GM08714 (cell line): Measurements from ENCODE around the gene PRR33.

Experiments used
- H3K4me3 ChIP-seq: fragments of 200-500 bp; sonication (Bioruptor generic); 2 replicates; pipeline ENCODE4 v1.5.1; 2014; ENCODE audit warnings: mild to moderate bottlenecking, low read length, inconsistent platforms
- ZNF274 ChIP-seq: IDR thresholded peaks from 2 replicates; pipeline ENCODE4 v1.6.1; 2012; ENCODE audit warnings: mild to moderate bottlenecking, low read depth, low read length

The PRR33 gene

DNA sequence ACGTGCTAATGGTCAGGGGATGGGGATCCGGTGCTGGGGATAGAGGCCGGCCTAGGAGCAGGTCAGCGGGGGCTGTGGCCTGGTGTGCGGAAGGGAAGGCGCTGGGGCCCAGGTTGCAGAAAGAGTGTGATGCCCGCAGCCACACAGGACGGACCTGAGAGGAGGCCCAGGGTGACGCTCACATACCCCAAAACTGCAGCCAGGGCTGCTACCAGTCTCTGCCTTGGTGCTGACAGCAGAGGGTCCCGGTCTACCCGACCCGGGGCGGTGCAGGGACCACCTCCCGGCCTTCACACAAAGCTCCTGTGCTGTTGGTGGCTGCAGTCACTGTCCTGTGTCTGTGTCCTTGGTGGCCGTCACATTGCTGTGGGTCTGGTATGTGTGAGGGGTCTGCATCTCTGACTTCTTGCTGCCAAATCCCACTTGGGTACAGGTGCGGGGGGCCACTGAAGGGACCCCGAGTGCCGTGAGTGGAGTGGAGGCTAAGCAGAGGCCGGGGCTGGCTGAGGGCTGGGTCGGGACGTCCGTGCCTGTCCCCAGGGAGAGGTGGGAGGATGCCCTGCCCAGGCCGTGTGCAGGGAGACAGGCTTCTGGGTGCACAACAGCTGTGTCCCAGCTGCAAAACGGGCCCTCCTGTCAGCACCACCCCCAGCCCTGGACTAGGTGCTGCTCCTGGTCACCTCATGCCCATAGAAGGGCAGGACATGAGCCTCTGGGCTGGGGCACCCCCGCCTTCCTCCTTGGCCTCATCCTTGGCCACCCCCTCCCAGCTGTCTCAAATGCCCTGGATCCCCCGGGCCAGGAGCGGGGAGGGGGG, 37.4 kb downstream of the PRR33 start:
- peak overlapping the region; percentile 77; the same call in 1 of the 2 replicates for H3K4me3 ChIP-seq
- no peak for TF ChIP-seq ZNF274

DNA sequence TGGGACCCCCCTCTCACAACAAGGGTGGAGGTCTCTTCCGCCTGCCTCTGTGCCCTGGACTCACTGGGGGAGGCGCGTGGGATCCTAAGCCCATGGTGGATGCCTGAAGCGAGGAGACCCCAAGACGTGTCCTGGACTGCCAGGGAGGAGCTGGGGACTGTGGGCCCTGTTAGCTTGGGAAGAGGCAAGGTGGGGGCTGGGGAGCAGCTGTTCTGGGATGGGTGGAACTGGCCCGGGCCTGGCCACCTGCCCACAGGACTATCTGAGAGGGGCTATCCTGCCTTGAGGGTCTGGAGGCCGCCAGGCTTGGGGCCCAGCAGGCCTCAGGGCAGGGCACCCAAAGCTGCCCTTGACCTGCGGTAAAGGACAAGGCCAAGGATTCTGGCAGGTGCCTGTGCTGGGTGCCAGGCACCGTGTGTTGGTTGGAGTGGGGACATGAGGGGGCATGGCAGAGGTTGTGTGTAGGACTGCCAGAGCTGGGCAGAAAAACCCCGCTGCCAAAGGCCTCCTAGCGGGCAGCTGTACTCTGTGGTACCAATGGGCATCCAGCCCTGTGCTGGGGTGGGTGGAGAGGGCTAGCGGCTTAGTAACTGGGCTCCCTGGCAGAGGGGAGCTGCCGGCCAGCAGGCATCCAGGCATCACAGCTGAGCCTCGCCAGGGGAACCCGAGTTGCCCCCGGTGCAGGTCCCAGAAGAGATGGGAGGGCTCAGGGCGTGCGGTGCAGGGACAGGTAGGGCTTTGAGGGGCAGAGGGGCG, 38.1 kb downstream of the PRR33 start:
- no peak for TF ChIP-seq ZNF274
- peak overlapping the region; percentile 77 for H3K4me3 ChIP-seq

DNA sequence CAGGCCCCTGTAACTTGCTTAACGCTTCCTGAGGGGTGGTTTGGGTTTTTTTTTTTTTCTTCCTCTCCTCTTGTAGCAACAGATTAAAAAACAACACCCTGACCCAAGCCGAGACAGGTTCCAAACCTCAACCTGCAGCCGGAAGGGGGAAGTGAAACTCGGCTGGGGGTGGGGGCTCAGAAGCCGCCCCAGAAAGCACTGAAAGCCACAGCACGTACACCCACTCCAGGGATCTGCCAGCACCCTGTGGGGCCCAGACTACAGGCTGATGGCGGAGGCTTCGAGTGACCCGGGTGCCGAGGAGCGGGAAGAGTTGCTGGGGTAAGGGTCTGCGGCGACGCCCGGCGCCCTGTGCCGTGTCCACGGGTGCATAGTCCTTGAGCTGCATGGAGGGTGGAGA, 38.8 kb downstream of the PRR33 start, which contains the start of gene LSP1:
LSP1 (plus strand) TSS at position 208 of the 400 bp plus-strand sequence; CDS start at position 269, 61 bp downstream.
- H3K4me3 ChIP-seq = peak within 1 kb of the TSS; percentile 77
- no peak for TF ChIP-seq ZNF274

DNA sequence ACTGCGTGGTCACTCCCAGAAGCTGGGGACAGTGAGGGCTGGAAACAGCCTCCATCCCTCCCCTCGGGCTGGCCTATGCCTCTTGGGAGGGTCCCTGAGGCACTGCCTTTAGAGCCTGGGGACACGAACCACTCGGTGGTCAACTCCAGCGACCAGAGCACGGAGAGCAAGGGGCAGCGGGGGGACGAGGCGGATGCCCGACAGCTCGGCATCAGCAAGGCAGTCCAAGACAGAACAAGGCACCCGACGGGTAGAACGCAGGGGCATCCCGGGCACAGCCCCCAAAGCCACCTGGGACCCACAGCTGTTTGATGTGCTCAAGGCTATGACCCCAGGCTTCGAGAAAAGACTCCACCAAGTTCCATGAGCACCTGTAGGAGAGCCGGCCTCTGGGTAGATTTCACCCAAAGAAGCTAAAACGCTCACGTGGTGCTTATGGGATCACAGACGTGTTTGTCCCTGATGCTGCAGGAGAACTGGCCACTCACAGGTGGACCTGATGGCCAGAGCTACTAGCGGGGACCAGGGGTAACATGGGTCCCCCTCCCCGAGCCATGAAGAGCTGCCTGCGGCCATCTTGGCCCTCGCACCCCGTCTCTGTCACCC, 39.3 kb downstream of the PRR33 start:
- no peak overlapping the region; the same call in 1 of the 2 replicates for H3K4me3 ChIP-seq
- TF ChIP-seq ZNF274 = no peak

DNA sequence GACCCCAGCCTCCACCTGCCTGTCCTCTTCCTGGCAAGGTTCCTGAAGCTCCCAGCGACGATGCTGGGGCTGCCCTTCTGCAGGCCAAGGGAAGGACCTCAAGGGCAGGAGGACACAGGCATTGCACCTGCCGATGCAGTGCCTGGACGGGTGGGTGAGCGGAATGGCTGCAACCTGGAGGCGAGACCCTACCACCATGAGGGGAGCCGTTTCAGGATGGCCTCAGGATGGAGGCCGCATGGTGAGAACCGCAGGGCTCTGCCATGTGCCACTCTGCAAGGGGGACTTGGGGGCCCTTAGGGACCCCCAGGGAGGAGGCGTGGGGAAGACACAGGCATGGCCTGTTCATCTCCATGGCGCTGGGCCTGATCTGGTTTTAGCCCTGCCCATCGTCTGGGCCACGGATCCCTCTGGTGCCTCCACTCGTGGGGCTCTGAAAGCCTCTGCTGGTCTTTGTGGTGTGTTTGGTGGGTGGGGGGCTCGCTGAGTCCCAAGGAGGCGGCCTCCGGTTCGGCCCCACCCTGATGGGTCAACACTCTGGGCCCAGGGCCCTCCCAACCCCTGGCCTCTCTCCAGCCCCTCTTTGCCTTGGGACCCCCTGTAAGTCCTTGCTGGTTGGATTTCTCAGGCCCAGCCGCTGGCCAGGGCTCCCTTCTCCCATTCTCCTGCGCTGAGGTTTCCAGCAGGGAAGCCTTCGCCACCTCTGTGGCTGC, 40.1 kb downstream of the PRR33 start:
- TF ChIP-seq ZNF274 = no peak
- H3K4me3 ChIP-seq = no peak overlapping the region; the same call in 1 of the 2 replicates

DNA sequence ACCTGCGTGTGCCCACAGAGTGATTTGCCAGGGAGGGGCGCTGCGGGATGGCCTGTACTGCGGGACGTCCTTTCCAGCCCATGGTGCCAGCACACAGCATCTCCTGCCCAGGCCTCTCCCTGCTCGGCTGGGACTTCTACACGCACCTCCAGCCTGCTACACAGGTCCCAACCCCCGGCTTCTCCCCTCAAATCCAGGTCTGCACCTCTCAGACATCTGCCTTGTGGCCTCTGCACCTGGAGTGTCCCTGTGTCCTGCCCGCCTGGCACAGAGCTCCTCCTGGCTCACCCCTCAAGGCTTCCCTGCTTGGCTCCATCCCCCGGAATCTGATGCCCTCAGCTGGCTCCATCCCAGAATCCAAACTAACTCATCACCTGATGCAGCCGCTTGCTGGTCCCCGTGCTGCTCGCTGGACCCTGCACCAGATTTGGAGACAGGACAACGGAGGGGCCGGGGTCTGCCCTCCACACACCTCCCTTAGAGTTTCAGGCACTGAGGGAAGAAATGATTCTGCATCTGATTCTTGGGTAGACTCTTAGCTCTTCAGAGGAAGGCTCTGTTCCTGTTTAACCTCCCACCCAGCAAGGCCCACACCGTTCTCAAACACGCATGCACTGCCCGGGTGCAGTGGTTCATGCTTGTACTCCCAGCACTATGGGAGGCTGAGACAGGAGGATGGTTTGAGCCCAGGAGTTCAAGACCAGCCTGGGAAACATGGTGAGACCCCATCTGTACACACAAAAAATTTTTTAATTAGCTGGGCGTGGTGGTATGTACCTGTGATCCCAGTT, 42.9 kb downstream of the PRR33 start:
- no peak overlapping the region for H3K4me3 ChIP-seq
- TF ChIP-seq ZNF274 = no peak

DNA sequence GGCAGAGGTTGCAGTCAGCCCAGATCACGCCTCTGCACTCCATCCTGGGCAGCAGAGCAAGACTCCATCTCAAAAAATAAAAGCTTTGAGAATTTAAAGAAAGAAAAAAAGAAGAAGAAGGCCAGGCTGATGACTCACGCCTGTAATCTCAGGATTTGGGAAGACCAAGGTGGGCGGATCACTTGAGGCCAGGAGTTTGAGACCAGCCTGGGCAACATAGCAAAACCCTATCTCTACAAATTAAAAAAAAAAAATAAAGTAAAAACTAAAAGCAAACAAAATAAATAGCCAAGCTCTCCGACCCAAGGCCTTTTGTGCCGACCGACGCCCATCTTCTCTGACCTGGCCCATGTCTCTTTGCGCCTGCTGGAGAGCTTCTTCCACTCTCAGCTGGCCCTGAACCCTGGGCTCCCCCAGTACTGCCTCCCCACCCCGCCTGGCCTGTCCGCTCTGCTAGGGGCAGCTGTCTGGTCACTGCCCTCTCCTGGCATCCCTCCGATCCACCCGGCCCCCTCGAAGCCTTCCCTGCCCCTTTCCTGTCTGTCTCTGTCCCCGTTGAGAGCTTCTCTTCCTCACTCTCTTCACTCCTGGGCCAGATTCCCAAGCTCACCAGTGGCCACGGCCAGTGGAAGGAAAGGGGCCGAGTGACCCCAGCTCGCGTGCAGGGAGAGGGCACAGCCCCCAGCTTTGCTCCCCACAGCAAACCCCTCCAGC, 43.6 kb downstream of the PRR33 start:
- TF ChIP-seq ZNF274 = no peak
- H3K4me3 ChIP-seq = no peak overlapping the region

DNA sequence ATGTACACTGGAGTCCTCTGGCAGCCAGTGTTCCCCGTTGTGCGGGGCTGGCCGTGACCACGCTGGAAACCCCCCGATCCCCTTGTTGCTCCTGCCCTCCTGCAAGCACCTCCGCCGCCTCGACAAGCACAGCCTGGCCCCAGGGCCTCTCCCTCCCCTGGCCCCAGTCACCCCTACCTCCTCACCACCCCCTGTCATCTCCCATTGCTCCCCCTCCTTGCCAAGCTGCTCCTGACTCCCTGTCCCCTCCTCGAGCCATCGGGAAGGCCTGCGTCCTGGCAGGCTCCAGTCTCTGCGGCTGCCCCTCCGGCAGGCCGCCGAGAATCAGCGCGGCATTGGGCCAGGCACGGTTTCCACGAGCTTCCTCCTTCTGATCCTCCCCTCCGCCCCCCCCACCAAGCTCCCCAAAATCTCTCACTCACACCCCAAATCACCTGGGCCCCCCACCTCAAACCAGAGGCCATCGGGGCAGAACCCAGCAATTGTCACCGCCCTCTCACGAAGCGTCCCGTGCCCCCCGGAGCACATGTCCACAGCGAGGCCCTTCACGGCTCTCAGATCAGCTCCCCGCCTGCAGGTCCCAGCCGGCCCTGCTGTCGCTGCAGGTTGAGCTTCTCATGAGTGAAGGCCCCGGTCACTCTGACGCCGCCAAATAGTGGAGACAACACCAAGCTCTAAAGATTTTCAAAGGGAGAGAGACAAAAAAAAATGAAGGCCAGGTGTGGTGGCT, 44.5 kb downstream of the PRR33 start:
- H3K4me3 ChIP-seq = no peak overlapping the region
- no peak for TF ChIP-seq ZNF274

DNA sequence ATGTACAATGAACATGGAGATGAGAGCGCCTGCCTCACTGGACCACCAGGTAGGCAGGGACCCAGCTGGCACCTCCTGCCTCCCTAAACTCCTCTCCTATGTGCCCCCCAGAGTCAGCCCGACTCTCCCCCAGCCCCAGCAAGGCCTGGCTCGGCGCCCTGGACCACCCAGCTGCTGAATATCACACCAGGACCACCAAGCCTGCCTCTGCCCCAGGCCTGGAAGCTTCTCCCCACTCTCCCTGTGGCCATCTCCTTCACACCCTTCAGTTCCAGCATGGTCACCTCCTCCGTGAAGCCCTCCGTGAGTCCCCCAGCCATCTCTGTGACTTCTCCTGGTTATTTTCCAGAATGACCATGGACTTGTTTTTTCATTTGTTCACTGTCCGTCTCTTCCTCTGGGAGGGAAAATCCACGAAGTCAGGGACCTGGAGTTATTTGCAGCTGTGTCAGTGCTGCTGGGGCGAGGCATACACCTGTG, 45.2 kb downstream of the PRR33 start:
- H3K4me3 ChIP-seq = no peak overlapping the region
- TF ChIP-seq ZNF274 = no peak

DNA sequence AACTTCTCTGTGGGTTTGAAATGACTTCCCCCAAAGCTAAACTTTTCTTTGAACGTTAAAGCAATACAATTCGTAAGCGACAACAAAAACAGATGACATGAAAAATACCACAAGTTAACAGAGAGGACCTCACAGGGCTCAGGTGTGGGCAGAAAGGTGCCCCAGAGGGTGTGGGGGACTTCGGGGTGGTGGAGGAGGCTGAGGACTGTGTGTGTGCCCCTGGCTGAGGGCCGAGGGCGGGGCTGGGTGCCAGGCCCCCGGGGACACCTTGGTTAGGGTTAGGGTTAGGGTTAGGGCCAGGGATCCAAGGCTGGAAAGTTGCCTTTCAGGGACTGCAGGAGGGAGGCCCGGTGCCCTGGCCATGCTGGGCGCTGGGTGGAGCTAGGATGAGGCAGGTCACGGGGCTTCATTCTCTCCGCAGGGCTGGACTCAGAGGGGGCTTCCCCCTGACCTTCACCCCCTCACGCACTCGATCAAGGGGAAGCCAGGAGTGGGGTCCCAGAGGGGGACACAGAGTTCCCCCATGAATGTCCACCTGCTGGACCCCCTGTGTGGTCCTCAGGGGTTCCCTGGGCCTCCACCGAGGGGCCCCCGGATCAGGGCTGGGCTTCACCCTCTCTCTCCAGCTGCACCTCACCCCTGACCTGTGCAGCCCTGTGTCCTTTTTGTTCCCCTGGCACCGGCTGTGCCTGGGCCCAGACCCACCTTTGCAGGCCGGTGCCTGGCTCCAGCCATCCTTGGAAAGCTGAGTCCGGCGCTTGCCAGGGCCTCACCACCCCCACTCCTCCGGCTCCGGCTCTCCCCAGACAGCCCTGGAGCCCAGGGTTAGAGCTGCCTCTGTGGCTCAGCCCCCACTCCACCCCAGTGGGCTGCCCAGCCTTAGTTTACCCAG, 45.9 kb downstream of the PRR33 start:
- H3K4me3 ChIP-seq = no peak overlapping the region
- TF ChIP-seq ZNF274 = no peak

DNA sequence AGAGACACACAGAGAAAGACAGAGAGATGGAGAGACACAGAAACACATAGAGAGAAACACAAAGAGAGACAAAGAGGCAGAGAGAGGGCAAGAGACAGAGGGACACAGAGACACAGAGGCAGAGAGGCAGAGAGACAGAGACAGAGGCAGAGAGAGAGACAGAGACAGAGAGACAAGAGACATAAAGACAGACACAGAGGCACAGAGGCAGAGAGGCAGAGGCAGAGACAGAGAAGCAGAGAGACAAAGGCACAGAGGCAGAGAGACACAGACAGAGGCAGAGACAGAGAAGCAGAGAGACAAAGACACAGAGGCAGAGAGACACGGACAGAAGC, 46.6 kb downstream of the PRR33 start:
- no peak overlapping the region for H3K4me3 ChIP-seq
- TF ChIP-seq ZNF274 = no peak
